Measurements from ENCODE around the gene ABHD17A. TPM values are rescaled to one million over a fixed set of nuclear protein-coding genes. Genes with fewer than 3 reads are reported as not detected.

Gene ABHD17A
- total and polyA plus RNA-seq, 2 experiments from 2014 or later: 145 to 198 TPM

DNA sequence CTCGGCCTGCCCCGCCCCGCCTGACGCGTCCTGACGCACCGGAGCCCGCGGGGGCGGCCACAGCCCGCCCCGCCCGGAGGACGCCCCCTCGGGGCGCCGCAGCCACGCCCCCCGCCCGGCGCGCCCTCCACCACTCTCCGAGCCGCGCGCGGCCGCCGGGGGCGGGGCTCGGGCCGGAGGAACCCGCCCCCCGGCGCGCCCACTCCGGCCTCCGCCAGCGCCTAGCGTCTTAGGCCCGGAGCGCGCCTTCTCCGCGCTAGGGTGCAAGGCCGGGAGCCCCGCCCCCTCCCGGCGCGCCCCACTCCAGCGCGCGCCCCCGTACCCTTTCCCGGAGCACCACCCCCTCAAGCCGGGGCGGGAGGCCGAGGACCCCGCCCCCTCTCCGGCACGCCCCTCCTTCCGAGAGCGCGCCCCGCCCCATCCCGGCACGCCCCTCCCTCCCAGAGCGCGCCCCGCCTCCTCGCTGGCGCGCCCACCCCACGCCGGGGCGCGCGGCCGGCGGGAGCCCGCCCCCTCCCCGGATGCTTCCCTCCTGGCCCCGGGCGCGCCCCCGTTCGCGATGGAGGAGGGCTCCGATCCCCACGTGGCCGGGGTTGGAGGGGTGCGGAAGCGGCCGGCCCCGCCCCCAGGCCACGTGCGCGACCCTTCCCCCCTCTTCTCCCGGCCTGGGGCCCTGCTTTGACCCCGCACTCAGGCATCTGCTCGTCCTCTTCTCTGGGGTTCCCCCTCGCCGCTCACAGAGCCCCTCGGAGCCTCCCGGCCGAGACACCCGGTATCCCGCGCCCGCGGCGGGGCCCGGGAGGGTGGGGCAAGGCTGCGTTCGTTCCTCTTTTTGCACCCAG is 21.4 kb downstream of the ABHD17A start:
- H3K27me3 ChIP-seq: peaks cover 3% of the 10 kb centered on the region
- TF ChIP-seq, protein P1, sequence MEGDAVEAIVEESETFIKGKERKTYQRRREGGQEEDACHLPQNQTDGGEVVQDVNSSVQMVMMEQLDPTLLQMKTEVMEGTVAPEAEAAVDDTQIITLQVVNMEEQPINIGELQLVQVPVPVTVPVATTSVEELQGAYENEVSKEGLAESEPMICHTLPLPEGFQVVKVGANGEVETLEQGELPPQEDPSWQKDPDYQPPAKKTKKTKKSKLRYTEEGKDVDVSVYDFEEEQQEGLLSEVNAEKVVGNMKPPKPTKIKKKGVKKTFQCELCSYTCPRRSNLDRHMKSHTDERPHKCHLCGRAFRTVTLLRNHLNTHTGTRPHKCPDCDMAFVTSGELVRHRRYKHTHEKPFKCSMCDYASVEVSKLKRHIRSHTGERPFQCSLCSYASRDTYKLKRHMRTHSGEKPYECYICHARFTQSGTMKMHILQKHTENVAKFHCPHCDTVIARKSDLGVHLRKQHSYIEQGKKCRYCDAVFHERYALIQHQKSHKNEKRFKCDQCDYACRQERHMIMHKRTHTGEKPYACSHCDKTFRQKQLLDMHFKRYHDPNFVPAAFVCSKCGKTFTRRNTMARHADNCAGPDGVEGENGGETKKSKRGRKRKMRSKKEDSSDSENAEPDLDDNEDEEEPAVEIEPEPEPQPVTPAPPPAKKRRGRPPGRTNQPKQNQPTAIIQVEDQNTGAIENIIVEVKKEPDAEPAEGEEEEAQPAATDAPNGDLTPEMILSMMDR (IDR thresholded peaks at IDR 0.05; ENCODE audit: low read depth, low read length): no peak
- peaks cover 12% of the 10 kb centered on the region for H3K4me1 ChIP-seq (ENCODE audit: low read depth)
- H3K27ac ChIP-seq: peak overlapping the region; percentile 76
- peak overlapping the region; percentile 67 for H3K4me3 ChIP-seq
- no peaks in the 10 kb centered on the region for H3K36me3 ChIP-seq
- peak; percentile 97 for DNase-seq (ENCODE audit: low read depth in 1 of 2, low spot score in 1 of 2)
- no peaks in the 10 kb centered on the region for H3K9me3 ChIP-seq (ENCODE audit: low read depth)

DNA sequence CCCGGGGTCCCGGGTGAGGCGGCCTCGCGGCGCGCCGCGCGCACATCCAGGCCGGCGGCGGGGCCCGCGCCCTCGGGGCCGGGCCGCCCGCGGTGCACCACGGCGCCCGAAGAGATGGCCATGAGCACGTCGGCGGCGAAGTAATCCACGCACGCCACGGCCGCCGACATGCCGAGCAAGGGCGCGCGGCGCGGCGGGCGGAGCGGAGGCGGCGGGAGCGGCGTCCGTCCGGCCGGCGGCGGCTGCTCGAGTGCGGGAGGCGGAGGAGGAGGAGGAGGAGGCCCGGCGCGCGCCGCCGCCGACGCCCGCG is 22.0 kb downstream of the ABHD17A start, which contains the start of gene KLF16:
Gene KLF16 (minus strand): TSS at position 252 of the 310 bp plus-strand sequence. CDS start 82 bp downstream, at position 170.
- Histone ChIP-seq H3K4me3 (peak within 1 kb of the TSS; percentile 85), H3K4me1 (ENCODE audit: low read depth) (peaks cover 14% of the 10 kb centered on the region), H3K27ac (peak within 1 kb of the TSS; percentile 76), H3K36me3 (no peaks in the 10 kb centered on the region), H3K27me3 (peaks cover 3% of the 10 kb centered on the region), H3K9me3 (ENCODE audit: low read depth) (no peaks in the 10 kb centered on the region)
- TF ChIP-seq, protein P1 (IDR thresholded peaks at IDR 0.05; ENCODE audit: low read depth, low read length): no peak
- DNase-seq (ENCODE audit: low read depth in 1 of 2, low spot score in 1 of 2): no peak

DNA sequence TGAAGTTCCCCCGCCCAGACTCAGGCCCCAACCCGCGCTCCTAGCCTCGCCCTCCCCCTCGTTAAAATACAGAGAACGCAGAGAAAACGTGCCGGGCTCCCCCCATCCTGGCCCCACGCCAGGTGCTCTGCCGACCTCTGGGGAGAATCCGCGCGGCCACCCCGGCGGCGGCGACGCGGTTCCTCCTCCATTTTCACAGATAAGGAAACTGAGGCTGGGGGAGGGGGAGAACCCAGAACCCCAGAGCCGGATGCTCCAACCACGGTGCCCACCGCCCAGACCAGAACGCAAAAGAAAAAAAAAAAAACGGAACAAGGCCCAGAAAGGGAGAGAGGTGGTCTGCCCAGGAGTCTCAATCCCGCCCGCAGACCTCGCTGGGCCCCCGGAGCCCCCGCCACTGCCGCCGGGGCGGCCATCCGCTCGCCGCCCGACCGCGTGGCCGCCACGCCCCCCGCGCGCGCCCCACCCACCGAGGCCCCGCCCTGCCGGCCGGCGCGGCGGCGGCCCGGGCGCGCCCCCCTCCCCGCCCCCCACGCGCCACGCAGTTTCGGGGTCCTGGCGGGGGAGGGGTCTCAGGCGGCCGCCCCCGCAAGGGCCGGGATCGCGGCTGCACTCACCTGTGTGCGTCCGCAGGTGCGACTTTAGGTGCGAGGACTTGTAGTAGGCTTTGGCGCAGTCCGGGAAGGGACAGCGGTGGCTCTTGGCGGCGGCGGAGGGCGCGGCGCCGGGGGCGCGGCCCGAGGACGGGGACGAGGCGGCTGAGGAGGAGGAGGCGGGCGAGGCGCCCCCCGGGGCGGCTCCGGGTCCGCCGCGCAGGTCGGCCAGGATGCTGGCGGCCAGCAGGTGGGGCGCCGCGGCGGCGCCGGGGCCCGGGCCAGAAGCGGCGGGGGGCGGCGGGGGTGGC is 22.6 kb downstream of the ABHD17A start:
- TF ChIP-seq, protein P1 (IDR thresholded peaks at IDR 0.05; ENCODE audit: low read depth, low read length): no peak
- H3K4me3 ChIP-seq: peak overlapping the region; percentile 85
- H3K4me1 ChIP-seq (ENCODE audit: low read depth): peaks cover 15% of the 10 kb centered on the region
- no peaks in the 10 kb centered on the region for H3K36me3 ChIP-seq
- no peaks in the 10 kb centered on the region for H3K9me3 ChIP-seq (ENCODE audit: low read depth)
- H3K27me3 ChIP-seq: peaks cover 3% of the 10 kb centered on the region
- DNase-seq (ENCODE audit: low read depth in 1 of 2, low spot score in 1 of 2): peak in 1 of 2 donors; percentile 60
- no peak overlapping the region for H3K27ac ChIP-seq

DNA sequence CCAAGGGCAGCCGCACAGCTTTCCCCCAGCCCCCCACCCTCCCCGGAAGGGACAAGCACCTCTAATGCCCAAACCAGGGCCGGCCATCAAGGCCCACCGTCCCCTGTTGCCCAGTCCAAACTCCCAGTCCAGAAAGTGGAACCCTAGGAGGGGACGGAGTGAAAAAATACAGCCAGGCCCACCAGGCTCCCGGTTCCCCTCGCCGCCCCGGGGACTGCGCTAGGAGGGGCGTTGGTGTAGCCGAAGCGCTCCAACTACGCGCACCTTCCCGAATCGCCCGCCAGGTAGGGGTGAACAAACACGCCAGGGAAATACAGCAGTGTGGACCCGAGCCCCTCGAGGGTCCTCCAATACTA is 23.2 kb downstream of the ABHD17A start:
- Histone ChIP-seq H3K36me3 (no peaks in the 10 kb centered on the region), H3K4me1 (ENCODE audit: low read depth) (peaks cover 21% of the 10 kb centered on the region), H3K27ac (no peak overlapping the region), H3K9me3 (ENCODE audit: low read depth) (no peaks in the 10 kb centered on the region), H3K4me3 (peak overlapping the region; percentile 85), H3K27me3 (peaks cover 3% of the 10 kb centered on the region)
- DNase-seq (ENCODE audit: low read depth in 1 of 2, low spot score in 1 of 2): no peak
- TF ChIP-seq, protein P1 (IDR thresholded peaks at IDR 0.05; ENCODE audit: low read depth, low read length): no peak

DNA sequence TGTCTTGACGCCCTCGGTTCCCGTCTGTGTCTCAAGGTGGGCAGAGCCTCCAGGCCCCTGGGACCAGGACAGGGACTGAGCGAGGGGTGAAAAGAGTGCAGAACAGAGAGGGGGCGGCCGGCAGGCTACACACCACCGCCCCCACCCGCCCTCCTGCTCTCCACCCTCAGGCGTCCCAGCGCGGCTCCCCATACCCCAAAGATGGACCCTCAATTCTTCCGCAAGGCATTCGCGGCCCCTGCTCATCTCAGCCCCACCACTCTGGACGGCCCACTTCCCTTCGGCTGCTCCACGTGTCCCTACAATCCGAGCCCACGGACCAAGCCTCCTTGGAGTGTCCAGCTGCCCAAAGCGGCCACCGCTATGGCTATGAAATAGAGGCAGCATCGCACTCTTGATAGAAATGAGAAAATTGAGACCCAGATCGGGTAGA is 23.7 kb downstream of the ABHD17A start:
- peak overlapping the region; percentile 85 for H3K4me3 ChIP-seq
- no peaks in the 10 kb centered on the region for H3K36me3 ChIP-seq
- TF ChIP-seq, protein P1 (IDR thresholded peaks at IDR 0.05; ENCODE audit: low read depth, low read length): no peak
- peaks cover 24% of the 10 kb centered on the region for H3K4me1 ChIP-seq (ENCODE audit: low read depth)
- no peaks in the 10 kb centered on the region for H3K9me3 ChIP-seq (ENCODE audit: low read depth)
- no peak for DNase-seq (ENCODE audit: low read depth in 1 of 2, low spot score in 1 of 2)
- no peak overlapping the region for H3K27ac ChIP-seq
- H3K27me3 ChIP-seq: peaks cover 3% of the 10 kb centered on the region

All from cardiac muscle cell (in vitro differentiated cells and primary cell).